HepG2 (cell line): ENCODE measurements around the gene ZNF414. TPM values are rescaled to one million over a fixed set of nuclear protein-coding genes. Genes with fewer than 3 reads are reported as not detected.

Experiments
- CBX5 ChIP-seq: sonication (generic); formaldehyde crosslinking; IDR thresholded peaks from 2 replicates; pipeline ENCODE4 v1.4.0; 2020; ENCODE audit warnings: missing genetic modification reagents, borderline replicate concordance
- GPBP1L1 ChIP-seq: sonication (generic); formaldehyde crosslinking; IDR thresholded peaks from 2 replicates; pipeline ENCODE4 v1.5.0; 2020; ENCODE audit warnings: mild to moderate bottlenecking, missing genetic modification reagents
- HOXA3 ChIP-seq: sonication (generic); formaldehyde crosslinking; IDR thresholded peaks from 2 replicates; pipeline ENCODE4 v1.5.0; 2020; ENCODE audit warnings: missing genetic modification reagents
- NFAT5 ChIP-seq: sonication (generic); formaldehyde crosslinking; IDR thresholded peaks from 2 replicates; pipeline ENCODE4 v1.4.0; 2020; ENCODE audit warnings: missing genetic modification reagents
- POLR2A ChIP-seq, 2 experiments: IDR thresholded peaks; 2 replicates each; pipeline ENCODE4 v1.6.1; 2011; ENCODE audit warnings: low read depth in 2 of 2, low read length in 2 of 2, mild to moderate bottlenecking in 1 of 2, moderate library complexity in 1 of 2; ENCODE audit not compliant: insufficient read depth in 1 of 2
- SOX13 ChIP-seq, 3 experiments: fragments of 450-650 bp in 1 of 3; sonication (generic) in 1 of 3; formaldehyde crosslinking in 1 of 3; IDR thresholded peaks in 2 of 3; conservative IDR thresholded peaks in 1 of 3; 2 replicates each; pipeline versions ENCODE4 v1.5.0 to v1.6.1; 2016 to 2020; ENCODE audit warnings: antibody characterized with exemption in 1 of 3, mild to moderate bottlenecking in 1 of 3, missing compliant biosample characterization in 1 of 3, missing genetic modification reagents in 1 of 3, moderate library complexity in 1 of 3
- SRSF1 ChIP-seq: fragments of 200-400 bp; formaldehyde crosslinking; optimal IDR thresholded peaks from 2 replicates; pipeline ENCODE3; 2017; ENCODE audit warnings: mild to moderate bottlenecking, low read depth, low read length, moderate library complexity
- ZBTB10 ChIP-seq: sonication (generic); formaldehyde crosslinking; IDR thresholded peaks from 2 replicates; pipeline ENCODE4 v1.4.0; 2020; ENCODE audit warnings: missing genetic modification reagents, borderline replicate concordance
- ZBTB38 ChIP-seq: sonication (generic); formaldehyde crosslinking; IDR thresholded peaks from 2 replicates; pipeline ENCODE4 v1.5.1; 2020; ENCODE audit warnings: mild to moderate bottlenecking, missing genetic modification reagents
- ZNF275 ChIP-seq: sonication (generic); formaldehyde crosslinking; IDR thresholded peaks from 2 replicates; pipeline ENCODE4 v1.8.0; 2022; ENCODE audit warnings: missing genetic modification reagents, mild to moderate bottlenecking, inconsistent platforms, borderline replicate concordance
- ZNF280D ChIP-seq: sonication (generic); formaldehyde crosslinking; IDR thresholded peaks from 2 replicates; pipeline ENCODE4 v1.5.1; 2020; ENCODE audit warnings: mild to moderate bottlenecking, missing genetic modification reagents
- ZNF563 ChIP-seq: sonication (generic); formaldehyde crosslinking; IDR thresholded peaks from 2 replicates; pipeline ENCODE4 v1.8.0; 2022; ENCODE audit warnings: mild to moderate bottlenecking, moderate library complexity, missing genetic modification reagents
- ZNF883 ChIP-seq: sonication (generic); formaldehyde crosslinking; IDR thresholded peaks from 2 replicates; pipeline ENCODE4 v1.5.1; 2020; ENCODE audit warnings: mild to moderate bottlenecking, missing genetic modification reagents; ENCODE audit errors: not compliant biosample characterization
- polyA plus RNA-seq, 8 experiments: library from polyadenylated mRNA; depleted of rRNA in 3 of 8; stranded (reverse) in 7 of 8; unstranded in 1 of 8; fragments of >200 nt; fragmentation: Illumina TruSeq in 4 of 8; extraction: Trizol in 4 of 8; gene quantifications; 2 replicates each; pipeline versions ENCODE4 v1.2.1 to v1.2.3, GENCODE V29; 2011 to 2016; ENCODE audit warnings: low read depth in 4 of 8, missing spikeins in 1 of 8, mixed read lengths in 1 of 8; ENCODE audit not compliant: insufficient read depth in 1 of 8
- total RNA-seq, 5 experiments: library from RNA; depleted of rRNA; stranded (reverse); fragments of >200 nt; fragmentation: Illumina TruSeq; extraction: Trizol; gene quantifications; 2 replicates each; pipeline ENCODE4 v1.2.3, GENCODE V29; 2016; ENCODE audit warnings: low read depth in 1 of 5

The ZNF414 gene
- total and polyA plus RNA-seq, 2 of the 13 experiments (the other 11 are each of a cell fraction or from before 2014, with no cell fraction given) = 2.5 to 4.0 TPM

- TF ChIP-seq ZNF280D (CRISPR knock-in tag) (peak; percentile 18; the same call in 1 of the 2 replicates), HOXA3 (CRISPR knock-in tag) (peak; percentile 55; the same call in 1 of the 2 replicates), SOX13 (IDR thresholded peaks at IDR 0.05) (no peak), SOX13 (CRISPR knock-in tag; conservative IDR thresholded peaks at IDR 0.05 in 1 of 2, IDR thresholded peaks at IDR 0.05 in 1 of 2) (no peak; a peak in 1 of 4 replicates), ZBTB38 (CRISPR knock-in tag) (peak; percentile 59), NFAT5 (no peak), GPBP1L1 (CRISPR knock-in tag) (no peak), ZNF883 (CRISPR knock-in tag) (peak; percentile 82), POLR2A (IDR thresholded peaks at IDR 0.05; ENCODE audit: insufficient read depth in 1 of 2, low read depth in 2 of 2, low read length in 2 of 2) (peak; percentile 90 to 98), ZNF563 (CRISPR knock-in tag) (peak; percentile 22; the same call in 1 of the 2 replicates), SRSF1 (no peak), ZNF275 (peak; percentile 71), CBX5 (CRISPR knock-in tag) (0 out of 2 replicates have a peak, but pooled peaks have one; percentile 40), ZBTB10 (CRISPR knock-in tag) (no peak)
Measured at GRCh38 chr19:8513687-8514504, at the start of gene ZNF414 (continued).
